ENCODE data around the gene ZGRF1.

Gene ZGRF1

DNA sequence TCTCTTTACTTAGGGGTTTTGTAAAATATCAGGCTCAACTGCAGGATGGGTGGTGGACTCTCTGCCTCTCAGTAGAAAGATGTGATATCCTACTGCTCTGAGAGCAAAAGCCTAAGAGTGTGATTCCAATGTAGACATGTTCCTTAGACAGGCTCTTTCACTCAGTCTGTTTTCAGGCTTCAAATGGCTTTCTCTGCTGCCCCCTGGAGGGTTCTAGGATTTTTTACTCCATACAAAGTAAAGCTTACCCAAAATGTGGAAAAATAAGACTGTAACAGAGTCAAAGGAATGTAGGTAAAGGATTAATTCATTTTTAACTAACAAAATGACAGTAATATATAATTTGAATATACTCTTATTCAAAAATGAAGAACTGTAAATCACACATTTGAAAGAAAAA lies 32.1 kb downstream of the ZGRF1 start:
- Histone ChIP-seq H3K4me1 (ENCODE audit: insufficient read depth, low read length) (no peaks in the 10 kb centered on the region), H3K36me3 (ENCODE audit: insufficient read depth, low read length) (peaks cover 69% of the 10 kb centered on the region), H3K4me3 (ENCODE audit: low read depth in 1 of 2, low read length in 2 of 2) (no peak overlapping the region), H3K9me3 (ENCODE audit: insufficient read depth, low read length, severe bottlenecking) (no peaks in the 10 kb centered on the region), H3K79me2 (ENCODE audit: insufficient read depth, low read length) (no peaks in the 10 kb centered on the region), H3K9ac (ENCODE audit: low read depth, low read length) (no peak overlapping the region), H3K4me2 (ENCODE audit: insufficient read depth, low read length) (no peak overlapping the region), H3K27ac (ENCODE audit: low read length) (no peak overlapping the region), H2AFZ (ENCODE audit: low read depth, low read length) (no peak overlapping the region), H4K20me1 (ENCODE audit: insufficient read depth, low read length) (peaks cover 2% of the 10 kb centered on the region; the same call in 1 of the 2 replicates), H3K27me3 (ENCODE audit: insufficient read depth, low read length, poor library complexity) (no peaks in the 10 kb centered on the region)
- peak; percentile 90 for ATAC-seq (ENCODE audit: insufficient read depth, low read depth)
- TF ChIP-seq, protein P1, sequence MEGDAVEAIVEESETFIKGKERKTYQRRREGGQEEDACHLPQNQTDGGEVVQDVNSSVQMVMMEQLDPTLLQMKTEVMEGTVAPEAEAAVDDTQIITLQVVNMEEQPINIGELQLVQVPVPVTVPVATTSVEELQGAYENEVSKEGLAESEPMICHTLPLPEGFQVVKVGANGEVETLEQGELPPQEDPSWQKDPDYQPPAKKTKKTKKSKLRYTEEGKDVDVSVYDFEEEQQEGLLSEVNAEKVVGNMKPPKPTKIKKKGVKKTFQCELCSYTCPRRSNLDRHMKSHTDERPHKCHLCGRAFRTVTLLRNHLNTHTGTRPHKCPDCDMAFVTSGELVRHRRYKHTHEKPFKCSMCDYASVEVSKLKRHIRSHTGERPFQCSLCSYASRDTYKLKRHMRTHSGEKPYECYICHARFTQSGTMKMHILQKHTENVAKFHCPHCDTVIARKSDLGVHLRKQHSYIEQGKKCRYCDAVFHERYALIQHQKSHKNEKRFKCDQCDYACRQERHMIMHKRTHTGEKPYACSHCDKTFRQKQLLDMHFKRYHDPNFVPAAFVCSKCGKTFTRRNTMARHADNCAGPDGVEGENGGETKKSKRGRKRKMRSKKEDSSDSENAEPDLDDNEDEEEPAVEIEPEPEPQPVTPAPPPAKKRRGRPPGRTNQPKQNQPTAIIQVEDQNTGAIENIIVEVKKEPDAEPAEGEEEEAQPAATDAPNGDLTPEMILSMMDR (IDR thresholded peaks at IDR 0.05; ENCODE audit: borderline replicate concordance, extremely low read depth, low read length, poor library complexity, severe bottlenecking) = peak; percentile 66
- no peak for TF ChIP-seq EZH2 (IDR thresholded peaks at IDR 0.05; ENCODE audit: borderline replicate concordance, low read depth, low read length, severe bottlenecking)
- peak; percentile 54 for DNase-seq

DNA sequence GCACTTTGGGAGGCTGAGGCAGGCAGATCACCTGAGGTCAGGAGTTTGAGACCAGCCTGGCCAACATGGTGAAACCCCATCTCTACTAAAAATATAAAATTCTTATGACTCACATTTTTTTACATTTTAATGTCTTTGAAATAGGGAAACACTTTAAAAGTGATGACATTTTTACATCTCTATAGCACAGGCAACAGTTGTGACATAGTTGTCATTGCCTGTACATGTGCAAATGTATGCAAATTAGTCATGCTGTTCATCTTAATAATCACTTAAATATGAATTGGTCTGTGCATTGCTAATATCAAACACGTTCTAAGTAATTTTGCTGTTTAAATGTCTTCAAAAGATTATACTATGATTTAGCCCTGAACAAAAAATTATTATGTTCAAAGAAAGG lies 41.7 kb downstream of the ZGRF1 start:
- no peak for ATAC-seq (ENCODE audit: insufficient read depth, low read depth)
- Histone ChIP-seq H2AFZ (ENCODE audit: low read depth, low read length) (no peak overlapping the region), H4K20me1 (ENCODE audit: insufficient read depth, low read length) (no peaks in the 10 kb centered on the region), H3K4me2 (ENCODE audit: insufficient read depth, low read length) (no peak overlapping the region), H3K9ac (ENCODE audit: low read depth, low read length) (no peak overlapping the region), H3K4me1 (ENCODE audit: insufficient read depth, low read length) (no peaks in the 10 kb centered on the region), H3K36me3 (ENCODE audit: insufficient read depth, low read length) (peaks cover 18% of the 10 kb centered on the region), H3K9me3 (ENCODE audit: insufficient read depth, low read length, severe bottlenecking) (no peaks in the 10 kb centered on the region), H3K4me3 (ENCODE audit: low read depth in 1 of 2, low read length in 2 of 2) (no peak overlapping the region), H3K27ac (ENCODE audit: low read length) (no peak overlapping the region), H3K27me3 (ENCODE audit: insufficient read depth, low read length, poor library complexity) (no peaks in the 10 kb centered on the region), H3K79me2 (ENCODE audit: insufficient read depth, low read length) (no peaks in the 10 kb centered on the region)
- no peak for DNase-seq
- no peak for TF ChIP-seq EZH2 (IDR thresholded peaks at IDR 0.05; ENCODE audit: borderline replicate concordance, low read depth, low read length, severe bottlenecking)
- TF ChIP-seq, protein P1 (IDR thresholded peaks at IDR 0.05; ENCODE audit: borderline replicate concordance, extremely low read depth, low read length, poor library complexity, severe bottlenecking) = no peak

DNA sequence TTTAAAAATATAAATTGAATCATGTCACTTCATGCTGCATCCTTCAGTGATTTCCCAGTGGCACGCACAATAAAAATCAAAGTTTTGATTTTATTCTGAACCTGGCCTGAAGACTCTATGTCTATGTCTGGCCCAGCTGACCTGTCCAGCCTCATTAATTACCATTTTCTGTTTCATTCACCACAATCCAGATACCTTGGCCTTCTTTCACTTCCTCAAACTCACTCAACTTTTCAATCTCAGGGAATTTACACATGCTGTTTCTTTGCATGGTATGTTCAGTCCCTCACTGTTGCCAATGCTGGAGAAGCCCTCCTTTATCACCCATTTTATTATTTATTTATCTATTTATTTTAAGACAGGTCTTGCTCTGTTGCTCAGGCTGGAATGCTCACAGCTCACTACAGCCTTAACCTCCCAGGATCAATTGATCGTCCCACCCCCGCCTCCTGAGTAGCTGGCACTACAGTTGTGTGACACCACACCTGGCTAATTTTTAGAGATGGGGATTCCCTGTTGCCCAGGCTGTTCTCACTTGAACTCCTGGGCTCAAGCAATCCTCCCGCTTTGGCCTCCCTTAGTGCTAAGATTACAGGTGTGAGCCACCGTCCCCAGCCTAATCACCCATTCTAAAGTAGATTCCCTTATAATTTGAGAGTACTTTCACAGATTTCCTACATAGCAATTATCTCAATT lies 43.1 kb downstream of the ZGRF1 start:
- Histone ChIP-seq H3K9ac (ENCODE audit: low read depth, low read length) (no peak overlapping the region), H3K4me1 (ENCODE audit: insufficient read depth, low read length) (no peaks in the 10 kb centered on the region), H3K79me2 (ENCODE audit: insufficient read depth, low read length) (no peaks in the 10 kb centered on the region), H3K36me3 (ENCODE audit: insufficient read depth, low read length) (peaks cover 20% of the 10 kb centered on the region; the same call in 1 of the 2 replicates), H3K4me2 (ENCODE audit: insufficient read depth, low read length) (no peak overlapping the region), H3K4me3 (ENCODE audit: low read depth in 1 of 2, low read length in 2 of 2) (no peak overlapping the region), H3K27me3 (ENCODE audit: insufficient read depth, low read length, poor library complexity) (no peaks in the 10 kb centered on the region), H4K20me1 (ENCODE audit: insufficient read depth, low read length) (no peaks in the 10 kb centered on the region), H2AFZ (ENCODE audit: low read depth, low read length) (no peak overlapping the region), H3K9me3 (ENCODE audit: insufficient read depth, low read length, severe bottlenecking) (no peaks in the 10 kb centered on the region), H3K27ac (ENCODE audit: low read length) (no peak overlapping the region)
- ATAC-seq (ENCODE audit: insufficient read depth, low read depth) (no peak), DNase-seq (no peak)
- no peak for TF ChIP-seq EZH2 (IDR thresholded peaks at IDR 0.05; ENCODE audit: borderline replicate concordance, low read depth, low read length, severe bottlenecking)
- TF ChIP-seq, protein P1 (IDR thresholded peaks at IDR 0.05; ENCODE audit: borderline replicate concordance, extremely low read depth, low read length, poor library complexity, severe bottlenecking) = no peak

Measured in DND-41 (cell line).